ENCODE measurements around the gene CHRNA3.

Gene CHRNA3

GRCh38 chr15:78570710-78571109 lies 50.1 kb downstream of the CHRNA3 start:
- TF ChIP-seq EP300 (IDR thresholded peaks at IDR 0.05; ENCODE audit: borderline replicate concordance): no peak
- no peak for TF ChIP-seq REST (IDR thresholded peaks at IDR 0.05; ENCODE audit: low read depth)
- no peak for TF ChIP-seq ZBTB7A (IDR thresholded peaks at IDR 0.05; ENCODE audit: low read depth)
- TF ChIP-seq TAF1 (IDR thresholded peaks at IDR 0.05; ENCODE audit: low read depth): no peak
- TF ChIP-seq EGR1 (IDR thresholded peaks at IDR 0.05): no peak
- no peak for TF ChIP-seq NFIC (IDR thresholded peaks at IDR 0.05)
- no peak for TF ChIP-seq CREB1 (IDR thresholded peaks at IDR 0.05; ENCODE audit: low read depth)
- no peak for TF ChIP-seq CEBPB (IDR thresholded peaks at IDR 0.05)
- no peak for TF ChIP-seq USF1 (IDR thresholded peaks at IDR 0.05)
- no peak for TF ChIP-seq TEAD4 (IDR thresholded peaks at IDR 0.05)
- no peak for TF ChIP-seq FOXM1 (IDR thresholded peaks at IDR 0.05; ENCODE audit: borderline replicate concordance, low read depth)
- TF ChIP-seq RAD21 (IDR thresholded peaks at IDR 0.05; ENCODE audit: low read depth): no peak
- TF ChIP-seq, protein P1, sequence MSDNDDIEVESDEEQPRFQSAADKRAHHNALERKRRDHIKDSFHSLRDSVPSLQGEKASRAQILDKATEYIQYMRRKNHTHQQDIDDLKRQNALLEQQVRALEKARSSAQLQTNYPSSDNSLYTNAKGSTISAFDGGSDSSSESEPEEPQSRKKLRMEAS (IDR thresholded peaks at IDR 0.05): no peak
- TF ChIP-seq YY1 (IDR thresholded peaks at IDR 0.05; ENCODE audit: low read depth): no peak
- no peak for TF ChIP-seq TCF12 (IDR thresholded peaks at IDR 0.05; ENCODE audit: low read depth)

- no peak for TF ChIP-seq YY1 (IDR thresholded peaks at IDR 0.05; ENCODE audit: low read depth)
Measured at GRCh38 chr15:78567531-78567930, 53.3 kb downstream of the CHRNA3 start.

DNA sequence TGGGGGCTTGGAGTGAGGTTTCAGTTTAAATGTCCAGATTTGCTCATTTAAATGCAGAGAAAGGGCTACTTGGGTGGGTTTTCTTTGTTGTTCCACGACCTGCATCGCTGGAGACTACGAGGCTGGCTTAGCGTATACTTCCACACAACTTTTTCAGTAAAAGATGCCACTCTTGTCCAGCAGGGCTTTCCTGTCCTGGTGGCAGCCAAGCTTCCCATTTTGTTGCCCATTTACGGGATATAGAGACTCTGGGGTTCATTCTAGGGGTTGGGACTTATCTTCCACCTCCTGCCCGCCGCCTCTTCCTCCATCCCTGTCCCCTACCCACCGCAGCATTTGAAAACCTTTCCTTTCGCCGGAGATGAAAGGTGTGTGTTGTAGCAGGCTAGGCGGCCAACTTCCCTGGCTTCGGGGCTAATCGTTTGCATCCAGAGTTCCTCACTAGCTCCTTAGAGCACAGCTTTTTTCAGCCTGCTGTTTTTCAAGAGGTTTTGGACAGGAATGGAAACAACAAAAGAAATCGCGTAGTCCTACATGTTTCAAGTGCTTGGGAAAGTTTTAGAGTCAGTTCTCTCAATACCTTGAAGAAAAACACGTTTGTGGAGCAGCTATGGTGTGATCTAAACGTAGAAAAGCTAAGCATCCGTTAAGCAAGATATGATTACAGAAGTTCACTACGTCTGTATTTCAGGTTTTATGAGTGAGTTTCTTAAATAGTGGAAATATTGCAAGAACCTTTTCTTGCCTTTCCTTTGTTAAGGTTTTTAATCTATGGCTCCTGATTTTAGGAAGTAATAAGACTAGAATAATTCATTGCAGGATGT lies 54.6 kb downstream of the CHRNA3 start:
- TF ChIP-seq NFIC (IDR thresholded peaks at IDR 0.05) (no peak), USF1 (IDR thresholded peaks at IDR 0.05) (no peak), FOXM1 (IDR thresholded peaks at IDR 0.05; ENCODE audit: borderline replicate concordance, low read depth) (no peak), TAF1 (IDR thresholded peaks at IDR 0.05; ENCODE audit: low read depth) (no peak), TEAD4 (IDR thresholded peaks at IDR 0.05) (no peak), CREB1 (IDR thresholded peaks at IDR 0.05; ENCODE audit: low read depth) (no peak), EP300 (IDR thresholded peaks at IDR 0.05; ENCODE audit: borderline replicate concordance) (no peak), REST (IDR thresholded peaks at IDR 0.05; ENCODE audit: low read depth) (no peak), TCF12 (IDR thresholded peaks at IDR 0.05; ENCODE audit: low read depth) (no peak), YY1 (IDR thresholded peaks at IDR 0.05; ENCODE audit: low read depth) (no peak), ZBTB7A (IDR thresholded peaks at IDR 0.05; ENCODE audit: low read depth) (no peak), EGR1 (IDR thresholded peaks at IDR 0.05) (no peak), RAD21 (IDR thresholded peaks at IDR 0.05; ENCODE audit: low read depth) (no peak), CEBPB (IDR thresholded peaks at IDR 0.05) (no peak)
- TF ChIP-seq, protein P1 (IDR thresholded peaks at IDR 0.05): no peak

DNA sequence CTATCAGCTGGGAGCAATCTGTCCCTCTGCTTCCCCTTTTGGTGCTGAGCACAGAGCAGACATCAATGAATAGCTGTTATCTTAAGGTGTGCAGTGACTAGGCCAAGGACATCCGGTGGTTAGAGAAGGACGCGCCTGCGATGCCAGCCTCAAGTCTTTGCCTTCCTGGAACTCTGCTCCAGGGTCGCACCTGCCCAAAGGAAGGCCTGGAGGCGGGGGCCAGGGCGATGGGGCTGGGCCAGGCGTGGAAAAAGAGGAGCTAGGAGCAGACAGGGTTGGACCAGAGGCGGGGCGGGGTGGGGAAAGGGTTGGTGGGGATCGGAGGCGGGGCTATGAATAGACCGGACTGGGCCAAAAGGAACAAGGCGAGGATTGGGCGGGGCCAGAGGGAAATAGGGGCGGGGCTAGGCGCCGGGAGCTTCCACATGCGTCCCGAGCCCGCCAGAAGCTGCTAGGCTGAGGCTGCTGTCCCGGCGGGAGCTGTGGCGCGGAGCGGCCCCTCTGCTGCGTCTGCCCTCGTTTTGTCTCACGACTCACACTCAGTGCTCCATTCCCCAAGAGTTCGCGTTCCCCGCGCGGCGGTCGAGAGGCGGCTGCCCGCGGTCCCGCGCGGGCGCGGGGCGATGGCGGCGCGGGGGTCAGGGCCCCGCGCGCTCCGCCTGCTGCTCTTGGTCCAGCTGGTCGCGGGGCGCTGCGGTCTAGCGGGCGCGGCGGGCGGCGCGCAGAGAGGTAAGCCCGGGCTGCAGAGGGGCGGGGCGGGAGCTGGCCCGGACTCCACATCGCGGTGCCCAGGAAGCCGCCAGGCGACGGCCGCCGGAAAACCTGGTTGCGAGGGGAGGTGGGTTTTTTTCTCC lies 55.5 kb downstream of the CHRNA3 start, which contains the start of gene CHRNA5:
CHRNA5 (plus strand) TSS at position 424 of the 854 bp plus-strand sequence; CDS start at position 624, 200 bp downstream.
- TF ChIP-seq TEAD4 (IDR thresholded peaks at IDR 0.05) (no peak), CREB1 (IDR thresholded peaks at IDR 0.05; ENCODE audit: low read depth) (no peak), FOXM1 (IDR thresholded peaks at IDR 0.05; ENCODE audit: borderline replicate concordance, low read depth) (no peak), USF1 (IDR thresholded peaks at IDR 0.05) (no peak), REST (IDR thresholded peaks at IDR 0.05; ENCODE audit: low read depth) (no peak), TCF12 (IDR thresholded peaks at IDR 0.05; ENCODE audit: low read depth) (no peak), RAD21 (IDR thresholded peaks at IDR 0.05; ENCODE audit: low read depth) (no peak), TAF1 (IDR thresholded peaks at IDR 0.05; ENCODE audit: low read depth) (peak; percentile 84), NFIC (IDR thresholded peaks at IDR 0.05) (no peak), ZBTB7A (IDR thresholded peaks at IDR 0.05; ENCODE audit: low read depth) (no peak), CEBPB (IDR thresholded peaks at IDR 0.05) (no peak), EP300 (IDR thresholded peaks at IDR 0.05; ENCODE audit: borderline replicate concordance) (no peak), YY1 (IDR thresholded peaks at IDR 0.05; ENCODE audit: low read depth) (no peak)
- TF ChIP-seq, protein P1 (IDR thresholded peaks at IDR 0.05): peak; percentile 70
